NCI-H69 (cell line): ENCODE measurements around the gene SERPINB8.
"Not testable (repeated sequence)": the region's sequence is repeated elsewhere in the genome, so short reads cannot be mapped to it uniquely, and the experiment has no call there.

Source experiments
- DNase-seq: peaks from one replicate; lab custom pipeline; 2025; lab: John Stamatoyannopoulos, UW

Gene SERPINB8, protein sequence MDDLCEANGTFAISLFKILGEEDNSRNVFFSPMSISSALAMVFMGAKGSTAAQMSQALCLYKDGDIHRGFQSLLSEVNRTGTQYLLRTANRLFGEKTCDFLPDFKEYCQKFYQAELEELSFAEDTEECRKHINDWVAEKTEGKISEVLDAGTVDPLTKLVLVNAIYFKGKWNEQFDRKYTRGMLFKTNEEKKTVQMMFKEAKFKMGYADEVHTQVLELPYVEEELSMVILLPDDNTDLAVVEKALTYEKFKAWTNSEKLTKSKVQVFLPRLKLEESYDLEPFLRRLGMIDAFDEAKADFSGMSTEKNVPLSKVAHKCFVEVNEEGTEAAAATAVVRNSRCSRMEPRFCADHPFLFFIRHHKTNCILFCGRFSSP

GRCh38 chr18:63969942-63970808 is at the start of gene SERPINB8:
Gene SERPINB8 (plus strand): TSS chr18:63970081. CDS start chr18:63978309, 8,228 bp downstream.
- peak; percentile 100 for DNase-seq

DNA sequence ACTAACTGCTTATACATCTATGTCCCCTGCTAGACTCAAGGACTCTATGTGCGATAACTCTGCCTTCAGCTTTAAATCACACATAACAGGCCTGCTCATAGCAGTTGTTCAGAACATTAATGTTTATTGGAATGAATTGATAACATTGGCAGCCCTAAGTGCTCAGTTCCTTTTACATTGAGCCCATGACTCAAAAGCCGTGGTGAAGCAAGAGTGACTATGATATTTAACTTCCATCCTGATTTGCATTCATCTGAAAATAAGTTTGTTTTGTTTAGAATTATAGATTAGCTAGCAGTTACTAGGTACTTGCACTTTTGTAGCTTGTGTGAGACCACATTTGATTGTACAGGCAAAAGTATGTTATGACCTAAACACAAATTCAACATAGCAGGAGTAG is 47.8 kb upstream of the SERPINB8 start:
- no peak for DNase-seq

DNA sequence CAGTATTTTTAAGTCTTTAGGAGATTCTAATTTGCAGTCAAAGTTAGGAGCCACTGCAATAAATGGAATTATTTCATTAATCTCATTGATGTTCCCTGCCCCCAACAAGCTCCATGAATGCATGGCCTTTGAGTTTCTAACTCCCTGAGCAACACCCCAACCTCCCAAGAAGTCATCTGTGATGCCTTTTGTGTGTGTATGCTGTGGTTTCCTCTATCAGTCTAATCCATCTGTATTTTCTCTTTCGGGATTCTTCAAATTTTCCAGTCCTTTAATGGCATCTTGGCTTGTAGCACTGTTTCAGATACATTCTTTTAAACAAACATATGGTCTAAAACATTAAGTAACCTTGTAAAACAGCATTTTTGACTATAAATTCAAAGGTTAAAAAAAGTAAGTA is 45.3 kb upstream of the SERPINB8 start:
- no peak for DNase-seq

- DNase-seq = no peak
Measured at GRCh38 chr18:63928331-63928730, 41.5 kb upstream of the SERPINB8 start.

DNA sequence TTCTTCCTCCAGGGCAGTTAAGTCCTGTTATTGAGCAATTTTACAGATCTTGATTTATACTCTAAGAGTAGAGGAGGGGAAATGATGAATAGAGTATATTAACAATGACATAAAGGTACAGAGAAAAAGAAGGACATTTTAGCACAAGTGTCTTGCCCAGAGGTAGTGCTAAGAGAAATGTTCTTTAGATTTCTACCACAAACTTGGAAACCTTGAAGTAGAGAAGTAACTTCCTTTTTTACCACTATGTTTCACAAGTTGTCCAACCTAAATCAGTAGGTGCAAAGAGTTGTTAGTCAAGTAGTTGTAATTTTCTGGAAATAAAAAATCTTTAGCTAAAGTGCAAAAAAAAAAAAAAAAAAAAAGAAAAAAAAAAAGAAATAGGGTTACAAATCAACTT is 40.5 kb upstream of the SERPINB8 start:
- not testable (repeated sequence) for DNase-seq

DNA sequence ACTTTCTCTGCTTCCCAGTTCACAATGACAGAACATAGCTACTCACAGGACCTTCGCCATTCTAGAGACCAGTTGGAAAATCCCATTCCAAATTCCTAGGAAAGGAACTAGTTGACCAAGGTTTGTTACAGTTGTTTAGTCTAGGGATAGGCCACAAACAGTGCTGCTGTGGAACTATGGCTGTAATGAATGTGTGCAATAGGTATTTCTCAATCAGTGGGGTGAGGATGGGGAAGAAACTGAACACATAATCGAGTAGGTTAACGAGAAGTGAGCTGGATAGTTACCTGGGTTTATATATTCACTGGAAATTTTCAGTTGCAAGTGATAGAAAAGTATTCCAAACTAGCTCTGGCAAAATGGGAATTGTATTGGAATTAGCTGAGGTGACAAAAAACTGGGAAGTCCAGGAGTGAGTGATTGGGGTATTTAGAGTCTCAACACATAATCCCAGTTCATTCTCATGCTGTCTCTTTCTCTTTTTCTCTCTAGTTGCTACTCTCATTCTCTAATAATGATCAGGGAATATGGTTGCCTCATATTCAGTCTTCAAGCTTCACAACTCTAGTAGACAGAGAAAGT is 39.0 kb upstream of the SERPINB8 start:
- DNase-seq = no peak

DNA sequence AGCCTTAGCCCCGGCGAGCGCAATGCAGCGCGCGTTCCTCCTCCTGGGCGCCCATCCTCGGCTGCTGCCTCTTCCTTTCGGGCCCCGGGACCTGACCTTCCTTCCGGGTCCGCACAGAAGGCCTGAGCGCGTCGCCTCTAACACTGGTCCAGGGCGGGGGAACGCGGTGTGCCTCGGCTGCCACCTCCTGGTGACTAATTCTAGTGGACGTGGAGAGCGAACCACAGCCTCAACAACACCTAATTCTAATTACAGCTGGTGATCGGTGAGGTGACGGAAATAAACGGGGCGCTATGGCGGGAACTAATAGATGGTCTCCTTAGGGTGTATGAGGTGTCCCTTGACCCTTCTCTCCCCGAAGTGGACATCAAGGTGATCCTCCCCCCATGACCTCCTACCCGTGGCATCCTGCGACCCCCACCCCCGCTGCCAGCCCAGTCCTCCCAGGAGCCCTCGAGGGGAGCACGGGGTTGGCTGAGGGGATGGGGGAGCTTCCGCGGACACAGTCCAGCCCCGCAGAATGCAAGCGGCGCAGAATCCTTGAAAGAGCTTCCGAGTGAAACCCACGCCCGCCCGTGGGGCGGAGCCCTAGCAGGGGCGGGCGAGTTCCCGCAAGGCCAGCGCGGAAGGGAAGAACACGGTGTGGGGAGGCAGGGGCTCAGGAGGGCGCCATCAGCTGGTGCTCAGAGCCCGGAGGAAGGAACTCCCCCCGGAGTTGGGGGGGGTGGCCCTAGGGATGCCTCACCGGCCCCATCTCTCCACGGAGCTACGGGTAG is 33.5 kb upstream of the SERPINB8 start:
- peak; percentile 95 for DNase-seq

DNA sequence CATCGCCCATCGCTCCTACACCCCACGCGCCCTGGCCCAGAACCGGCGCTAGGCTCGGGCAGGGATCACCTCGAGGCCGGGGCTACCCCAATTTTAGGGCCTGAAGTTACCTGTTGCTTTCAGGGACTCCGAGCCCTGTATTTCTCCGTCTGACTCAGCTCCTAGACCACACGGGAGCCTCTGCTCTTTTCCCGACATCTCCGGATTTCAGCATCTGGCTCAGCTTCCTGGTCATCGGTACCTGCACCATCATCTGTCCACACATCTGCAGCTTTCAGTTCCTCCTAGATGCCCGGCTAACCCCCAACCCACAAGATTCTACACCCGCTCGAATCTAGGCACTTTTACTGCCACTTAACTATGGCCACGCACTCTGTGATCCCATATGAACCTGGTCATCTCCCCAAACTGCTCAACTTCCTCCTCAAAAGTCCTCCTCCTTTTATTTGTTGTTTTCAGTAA is 32.9 kb upstream of the SERPINB8 start:
- no peak for DNase-seq

DNA sequence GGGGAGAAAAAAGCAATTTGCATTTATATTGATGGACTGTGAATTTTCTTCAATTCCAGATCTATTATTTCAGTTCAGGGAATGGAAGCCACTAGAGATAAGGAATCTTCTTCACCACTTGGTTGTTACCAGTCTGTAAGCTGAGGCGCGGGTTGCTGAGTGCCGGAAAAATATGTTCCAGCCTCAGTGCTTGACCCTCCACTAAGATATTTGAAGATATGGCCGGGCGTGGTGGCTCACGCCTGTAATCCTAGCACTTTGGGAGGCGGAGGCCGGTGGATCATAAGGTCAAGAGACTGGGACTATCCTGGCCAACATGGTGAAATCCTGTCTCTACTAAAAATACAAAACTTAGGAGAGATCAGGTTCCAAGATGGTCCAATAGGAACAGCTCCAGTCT is 29.9 kb upstream of the SERPINB8 start:
- no peak for DNase-seq

DNA sequence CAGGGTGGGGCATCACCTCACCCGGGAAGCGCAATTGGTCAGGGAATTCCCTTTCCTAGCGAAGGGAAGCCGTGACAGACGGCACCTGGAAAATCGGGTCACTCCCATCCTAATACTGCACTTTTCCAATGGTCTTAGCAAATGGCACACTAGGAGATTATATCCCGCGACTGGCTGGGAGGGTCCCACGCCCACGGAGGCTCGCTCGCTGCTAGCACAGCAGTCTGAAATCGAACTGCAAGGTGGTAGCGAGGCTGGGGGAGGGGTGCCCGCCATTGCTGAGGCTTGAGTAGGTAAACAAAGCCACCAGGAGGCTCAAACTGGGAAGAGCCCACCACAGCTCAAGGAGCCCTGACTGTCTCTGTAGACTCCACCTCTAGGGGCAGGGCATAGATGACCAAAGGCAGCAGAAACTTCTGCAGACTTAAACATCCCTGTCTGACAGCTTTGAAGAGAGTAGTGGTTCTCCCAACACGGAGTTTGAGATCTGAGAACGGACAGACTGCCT is 29.3 kb upstream of the SERPINB8 start:
- DNase-seq = not testable (repeated sequence)

DNA sequence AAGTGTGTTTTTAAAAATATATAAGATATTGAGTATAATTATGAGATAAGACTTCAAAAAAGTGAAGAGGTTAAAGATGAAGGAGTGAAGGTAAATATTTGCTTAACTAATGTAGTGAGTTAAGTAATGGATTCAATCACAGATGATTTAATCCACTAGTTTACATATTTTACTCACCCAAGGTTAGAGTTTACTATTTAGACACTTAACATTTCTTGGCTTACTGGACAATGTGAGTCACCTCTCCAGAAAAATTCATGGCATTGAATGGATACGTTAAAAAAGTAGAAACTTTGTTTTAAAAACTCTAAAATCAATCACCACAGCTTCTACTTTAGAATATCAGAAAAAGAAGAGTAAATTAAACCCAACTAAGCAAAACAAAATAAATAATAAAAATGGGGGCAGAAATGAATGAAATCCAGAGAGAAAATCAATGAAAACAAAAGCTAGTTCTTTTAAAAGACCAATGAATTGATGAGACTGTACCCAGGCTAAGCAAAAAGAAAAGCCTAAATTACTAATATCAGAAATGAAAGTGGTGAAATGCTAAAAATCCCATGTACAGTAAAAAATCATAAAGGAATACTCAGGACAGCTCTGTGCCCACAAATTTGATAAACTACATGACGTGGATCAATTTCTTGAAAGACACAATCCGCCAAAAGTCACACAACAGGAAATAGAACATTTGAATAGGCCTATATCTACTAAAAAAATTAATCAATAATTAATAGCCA is 22.7 kb upstream of the SERPINB8 start:
- DNase-seq = no peak

DNA sequence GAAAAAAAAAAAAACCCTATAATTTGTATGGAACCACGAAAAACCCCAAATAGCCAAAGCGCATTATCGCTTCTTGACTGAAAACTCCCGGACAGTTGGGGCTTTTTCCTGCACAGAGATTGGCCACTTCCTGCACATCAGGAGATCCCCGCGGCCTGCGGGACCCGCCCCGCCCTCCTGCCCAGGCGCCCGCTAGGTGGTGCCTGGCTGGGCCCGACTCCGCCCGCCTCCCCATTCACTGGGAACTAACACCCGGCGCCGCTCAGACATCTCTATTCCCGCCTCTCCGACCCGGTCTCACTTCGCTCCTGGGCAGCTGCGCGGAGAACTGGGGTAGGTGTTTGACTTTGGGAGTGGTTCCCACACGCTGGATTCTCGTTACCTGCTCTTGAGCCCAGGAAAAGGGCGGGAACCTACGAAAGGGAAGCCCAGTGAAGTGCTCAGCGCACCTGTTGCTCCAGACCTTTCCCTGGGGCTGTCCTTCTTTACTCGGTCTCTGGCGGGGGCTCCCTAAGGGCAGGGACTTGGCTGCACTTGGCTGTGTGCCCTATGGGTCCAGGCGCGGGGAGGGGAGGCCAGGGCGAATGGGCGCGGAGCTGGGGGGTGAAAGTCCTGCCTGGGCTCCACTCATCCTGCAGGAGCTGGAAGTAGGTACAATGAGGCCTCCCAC is 20.7 kb upstream of the SERPINB8 start, which contains the start of gene HMSD:
Gene HMSD (plus strand): TSS at position 234 of the 670 bp plus-strand sequence. CDS start 4,155 bp downstream, outside the sequence.
- DNase-seq = peak; percentile 96

DNA sequence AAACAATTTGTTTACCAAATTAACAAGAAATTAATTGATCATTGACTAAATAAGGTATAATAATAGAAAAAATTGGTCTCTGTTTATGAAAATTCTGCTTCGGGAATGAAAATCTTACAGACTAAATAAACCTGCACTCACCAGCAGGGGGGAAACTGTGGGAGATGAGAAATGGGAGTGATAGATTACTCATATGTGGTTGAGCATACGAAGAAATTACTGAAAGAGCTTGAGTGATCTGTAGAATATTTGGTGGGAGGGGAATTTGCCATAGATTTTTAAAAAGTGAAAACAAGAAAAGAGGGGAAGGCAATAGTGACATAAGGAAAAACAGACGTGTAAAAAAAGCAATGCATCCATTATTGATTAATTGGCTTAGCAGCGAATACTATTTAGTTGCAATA is 18.6 kb upstream of the SERPINB8 start:
- peak; percentile 23 for DNase-seq

GRCh38 chr18:63953811-63954210 is 16.1 kb upstream of the SERPINB8 start:
- peak; percentile 42 for DNase-seq

GRCh38 chr18:63956755-63957154 is 13.1 kb upstream of the SERPINB8 start:
- DNase-seq = peak; percentile 35

DNA sequence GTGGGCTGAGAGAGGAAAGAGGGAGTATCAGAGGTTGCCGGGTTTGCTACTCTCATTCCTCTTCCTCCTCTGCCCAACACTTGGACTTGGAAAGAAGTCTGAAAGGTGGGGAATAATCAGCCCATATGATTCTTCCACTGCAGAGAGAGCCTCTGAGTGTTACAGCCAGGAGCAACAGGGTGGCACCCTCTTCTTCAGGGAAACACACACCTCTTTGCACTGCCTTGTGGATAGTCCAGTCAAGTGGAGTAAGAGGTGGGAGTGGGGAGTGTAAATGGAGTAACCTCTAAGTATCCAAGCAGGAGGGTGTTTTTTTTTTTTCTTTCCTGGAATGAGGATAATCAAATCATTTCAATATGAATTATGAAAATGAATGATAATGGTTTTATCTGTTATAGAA is 9.0 kb upstream of the SERPINB8 start:
- no peak for DNase-seq

DNA sequence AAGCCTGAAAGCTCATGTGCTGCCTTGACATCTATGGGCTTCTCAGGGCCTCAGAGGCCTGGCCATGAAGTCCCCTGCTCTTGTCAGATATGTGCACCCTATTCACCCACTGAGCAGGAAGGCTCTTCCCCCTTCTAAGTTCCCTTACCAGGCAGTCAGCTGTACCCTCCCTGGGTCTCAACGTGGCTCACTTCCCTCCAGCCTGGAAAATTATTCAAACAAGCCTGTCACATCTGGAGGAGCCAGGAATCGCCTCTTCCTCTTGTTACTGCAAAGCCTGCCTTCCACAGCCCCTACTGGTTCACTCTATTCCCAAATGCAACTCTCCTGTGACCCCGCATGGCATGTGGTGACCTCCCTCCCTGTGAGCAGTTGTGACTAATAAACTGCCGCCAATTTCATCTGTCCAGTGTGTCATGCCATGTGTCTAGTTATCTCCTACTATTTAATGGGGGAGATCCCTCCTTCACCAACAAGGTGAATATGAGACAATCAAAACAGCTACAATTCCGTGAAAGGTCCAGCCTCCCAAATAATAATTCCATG is 8.4 kb upstream of the SERPINB8 start:
- DNase-seq = peak; percentile 28

DNA sequence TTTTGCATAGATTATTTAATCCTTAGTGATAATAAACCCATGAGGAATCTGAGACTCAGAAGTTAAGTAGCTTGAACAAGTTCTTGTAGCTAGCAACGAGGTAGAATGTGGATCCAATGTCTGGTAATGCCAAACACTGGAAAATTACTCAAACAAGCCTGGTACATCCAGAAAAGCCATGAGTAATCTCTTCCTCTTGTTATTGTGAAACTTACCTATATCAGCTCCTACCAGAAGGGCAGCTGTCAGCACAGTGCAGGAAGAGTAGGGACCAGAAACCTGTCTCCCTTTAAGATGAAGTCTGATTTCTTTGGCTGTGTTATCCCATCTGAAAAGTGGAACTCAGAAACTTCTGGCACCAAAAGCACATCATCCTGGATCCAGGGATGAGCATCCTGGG is 7.7 kb upstream of the SERPINB8 start:
- DNase-seq = no peak

DNA sequence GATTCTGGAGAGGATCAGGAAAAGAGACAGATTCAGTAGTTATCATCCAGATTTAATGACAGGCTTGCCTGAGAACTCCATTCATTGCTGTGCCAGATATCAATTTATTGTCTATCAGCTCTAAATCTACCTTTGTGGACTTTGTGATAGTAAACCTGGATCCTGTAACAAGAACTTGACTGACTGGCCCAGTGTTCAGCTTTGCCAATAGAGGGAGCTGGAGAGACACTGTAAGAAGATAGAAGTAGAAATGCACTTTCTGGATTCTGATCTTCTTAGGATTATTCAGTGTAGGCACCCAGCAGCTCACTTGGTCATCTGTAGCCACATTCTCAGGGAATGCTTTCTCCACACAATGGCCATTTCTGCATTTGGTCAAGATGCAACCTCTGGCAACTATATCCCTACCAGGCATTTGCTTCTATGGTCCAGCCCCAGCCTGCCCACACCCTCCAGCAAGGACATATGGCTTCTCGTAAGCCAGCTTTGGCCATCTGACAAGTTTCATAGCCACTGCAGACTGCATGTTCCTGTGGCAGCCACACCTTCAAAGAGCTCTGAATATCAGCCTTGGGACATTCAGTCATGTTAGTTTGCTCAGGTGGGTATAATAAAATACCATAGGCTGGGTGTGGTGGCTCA is 6.1 kb upstream of the SERPINB8 start:
- peak; percentile 85 for DNase-seq
